Breast epithelium (tissue), 3 donors: ENCODE measurements around the gene FAM98B.

Experiments used
- CTCF ChIP-seq, 3 donors: fragments of 450-650 bp; IDR thresholded peaks; one replicate each; pipeline ENCODE4 v1.5.1; 2016 to 2017; ENCODE audit warnings: antibody characterized with exemption in 3 of 3, mild to moderate bottlenecking in 3 of 3, moderate library complexity in 3 of 3
- POLR2AphosphoS5 ChIP-seq, 3 donors: sonication (generic); formaldehyde crosslinking; IDR thresholded peaks; one replicate each; pipeline ENCODE4 v1.6.1; 2017; ENCODE audit warnings: antibody characterized with exemption in 3 of 3

GRCh38 chr15:38440353-38441129 is 13.4 kb upstream of the FAM98B start:
- TF ChIP-seq POLR2AphosphoS5 (IDR thresholded peaks at IDR 0.05) (no peak), CTCF (IDR thresholded peaks at IDR 0.05) (peak; percentile 54 to 86 (median 82))
